Measurements from ENCODE around the gene MYCN. TPM values are rescaled to one million over a fixed set of nuclear protein-coding genes. Genes with fewer than 3 reads are reported as not detected.

The MYCN gene
- total RNA-seq (2012; rRNA removed), result 0.22 TPM in 1 of 2 replicates, not detected in the other

- H3K4me3 ChIP-seq (ENCODE audit: low read length), result peak within 1 kb of the TSS; percentile 64
- no peaks in the 10 kb centered on the region for H3K36me3 ChIP-seq (ENCODE audit: insufficient read depth, low read length)
- peaks cover 20% of the 10 kb centered on the region for H3K4me1 ChIP-seq (ENCODE audit: control insufficient read depth, insufficient read depth, low read length)
- H3K4me2 ChIP-seq (ENCODE audit: low read length), result peak within 1 kb of the TSS; percentile 85
- H3K27me3 ChIP-seq (ENCODE audit: control insufficient read depth, insufficient read depth, low read length), result peaks cover 60% of the 10 kb centered on the region
- H3K9ac ChIP-seq (ENCODE audit: low read depth, low read length), result no peak within 1 kb of the TSS
- no peaks in the 10 kb centered on the region for H3K9me3 ChIP-seq (replicated peaks; ENCODE audit: low read length)
Measured at GRCh38 chr2:15939854-15940660, at the start of gene MYCN. Gene MYCN, plus strand, starts transcription at chr2:15940550. Its CDS starts 1,515 bp downstream, at chr2:15942065.

- Histone ChIP-seq H3K9me3 (replicated peaks; ENCODE audit: low read length) (no peaks in the 10 kb centered on the region), H3K4me2 (ENCODE audit: low read length) (no peak overlapping the region)
Measured at GRCh38 chr2:15890936-15891905, 49.1 kb upstream of the MYCN start.

GRCh38 chr2:15892151-15892880, 48.0 kb upstream of the MYCN start:
- H3K9me3 ChIP-seq (replicated peaks; ENCODE audit: low read length), result no peaks in the 10 kb centered on the region
- no peak overlapping the region for H3K4me3 ChIP-seq (ENCODE audit: low read length)
- peaks cover 4% of the 10 kb centered on the region for H3K4me1 ChIP-seq (ENCODE audit: control insufficient read depth, insufficient read depth, low read length)
- no peaks in the 10 kb centered on the region for H3K36me3 ChIP-seq (ENCODE audit: insufficient read depth, low read length)
- H3K4me2 ChIP-seq (ENCODE audit: low read length), result no peak overlapping the region
- H3K27me3 ChIP-seq (ENCODE audit: control insufficient read depth, insufficient read depth, low read length), result no peaks in the 10 kb centered on the region
- no peak overlapping the region for H3K9ac ChIP-seq (ENCODE audit: low read depth, low read length)

More at GRCh38 chr2:15890936-15891905, 49.1 kb upstream of the MYCN start:
- Histone ChIP-seq H3K9ac (ENCODE audit: low read depth, low read length) (no peak overlapping the region), H3K36me3 (ENCODE audit: insufficient read depth, low read length) (no peaks in the 10 kb centered on the region), H3K27me3 (ENCODE audit: control insufficient read depth, insufficient read depth, low read length) (no peaks in the 10 kb centered on the region), H3K4me1 (ENCODE audit: control insufficient read depth, insufficient read depth, low read length) (peaks cover 4% of the 10 kb centered on the region), H3K4me3 (ENCODE audit: low read length) (no peak overlapping the region)

GRCh38 chr2:15893085-15893484, 47.3 kb upstream of the MYCN start:
- no peak overlapping the region for H3K4me2 ChIP-seq (ENCODE audit: low read length)
- peaks cover 4% of the 10 kb centered on the region for H3K4me1 ChIP-seq (ENCODE audit: control insufficient read depth, insufficient read depth, low read length)
- H3K27me3 ChIP-seq (ENCODE audit: control insufficient read depth, insufficient read depth, low read length), result no peaks in the 10 kb centered on the region
- H3K36me3 ChIP-seq (ENCODE audit: insufficient read depth, low read length), result no peaks in the 10 kb centered on the region
- no peaks in the 10 kb centered on the region for H3K9me3 ChIP-seq (replicated peaks; ENCODE audit: low read length)
- no peak overlapping the region for H3K4me3 ChIP-seq (ENCODE audit: low read length)
- H3K9ac ChIP-seq (ENCODE audit: low read depth, low read length), result no peak overlapping the region

- Histone ChIP-seq H3K4me1 (ENCODE audit: control insufficient read depth, insufficient read depth, low read length) (peaks cover 4% of the 10 kb centered on the region), H3K9me3 (replicated peaks; ENCODE audit: low read length) (no peaks in the 10 kb centered on the region), H3K27me3 (ENCODE audit: control insufficient read depth, insufficient read depth, low read length) (no peaks in the 10 kb centered on the region), H3K4me2 (ENCODE audit: low read length) (no peak overlapping the region), H3K9ac (ENCODE audit: low read depth, low read length) (no peak overlapping the region), H3K36me3 (ENCODE audit: insufficient read depth, low read length) (no peaks in the 10 kb centered on the region), H3K4me3 (ENCODE audit: low read length) (no peak overlapping the region)
Measured at GRCh38 chr2:15893689-15894480, 46.5 kb upstream of the MYCN start.

- Histone ChIP-seq H3K9me3 (replicated peaks; ENCODE audit: low read length) (no peaks in the 10 kb centered on the region), H3K4me1 (ENCODE audit: control insufficient read depth, insufficient read depth, low read length) (peaks cover 4% of the 10 kb centered on the region)
Measured at GRCh38 chr2:15894481-15895144, 45.7 kb upstream of the MYCN start.

GRCh38 chr2:15895615-15896469, 44.5 kb upstream of the MYCN start:
- Histone ChIP-seq H3K27me3 (ENCODE audit: control insufficient read depth, insufficient read depth, low read length) (no peaks in the 10 kb centered on the region), H3K9me3 (replicated peaks; ENCODE audit: low read length) (no peaks in the 10 kb centered on the region), H3K4me2 (ENCODE audit: low read length) (no peak overlapping the region), H3K9ac (ENCODE audit: low read depth, low read length) (no peak overlapping the region), H3K36me3 (ENCODE audit: insufficient read depth, low read length) (no peaks in the 10 kb centered on the region), H3K4me3 (ENCODE audit: low read length) (no peak overlapping the region), H3K4me1 (ENCODE audit: control insufficient read depth, insufficient read depth, low read length) (no peaks in the 10 kb centered on the region)

More at GRCh38 chr2:15894481-15895144, 45.7 kb upstream of the MYCN start:
- H3K4me3 ChIP-seq (ENCODE audit: low read length), result no peak overlapping the region
- no peaks in the 10 kb centered on the region for H3K27me3 ChIP-seq (ENCODE audit: control insufficient read depth, insufficient read depth, low read length)
- H3K4me2 ChIP-seq (ENCODE audit: low read length), result no peak overlapping the region
- H3K36me3 ChIP-seq (ENCODE audit: insufficient read depth, low read length), result no peaks in the 10 kb centered on the region
- H3K9ac ChIP-seq (ENCODE audit: low read depth, low read length), result no peak overlapping the region

GRCh38 chr2:15896859-15897258, 43.5 kb upstream of the MYCN start:
- Histone ChIP-seq H3K36me3 (ENCODE audit: insufficient read depth, low read length) (no peaks in the 10 kb centered on the region), H3K4me2 (ENCODE audit: low read length) (no peak overlapping the region), H3K9ac (ENCODE audit: low read depth, low read length) (no peak overlapping the region), H3K4me3 (ENCODE audit: low read length) (no peak overlapping the region), H3K27me3 (ENCODE audit: control insufficient read depth, insufficient read depth, low read length) (no peaks in the 10 kb centered on the region), H3K4me1 (ENCODE audit: control insufficient read depth, insufficient read depth, low read length) (no peaks in the 10 kb centered on the region), H3K9me3 (replicated peaks; ENCODE audit: low read length) (no peaks in the 10 kb centered on the region)

GRCh38 chr2:15897431-15898098, 42.8 kb upstream of the MYCN start:
- Histone ChIP-seq H3K4me1 (ENCODE audit: control insufficient read depth, insufficient read depth, low read length) (no peaks in the 10 kb centered on the region), H3K4me2 (ENCODE audit: low read length) (no peak overlapping the region), H3K27me3 (ENCODE audit: control insufficient read depth, insufficient read depth, low read length) (no peaks in the 10 kb centered on the region), H3K9ac (ENCODE audit: low read depth, low read length) (no peak overlapping the region), H3K9me3 (replicated peaks; ENCODE audit: low read length) (no peaks in the 10 kb centered on the region), H3K36me3 (ENCODE audit: insufficient read depth, low read length) (no peaks in the 10 kb centered on the region), H3K4me3 (ENCODE audit: low read length) (no peak overlapping the region)
